NOMO-1 treated with dmso at 0.1 percent for 144 hours (cell line): ENCODE measurements around the gene ROR1.
A peak's percentile ranks its signal among the peaks of the same experiment; 100 is the strongest.

ENCODE experiments used
- DNase-seq: peaks from one replicate; lab custom pipeline; 2025; ENCODE audit not compliant: unreplicated experiment; lab: John Stamatoyannopoulos, UW

ROR1 gene

GRCh38 chr1:64124704-64125440 lies 351.1 kb downstream of the ROR1 start:
- no peak for DNase-seq

- DNase-seq = no peak
Observed at GRCh38 chr1:64126581-64126980, 352.8 kb downstream of the ROR1 start.

GRCh38 chr1:64127297-64127696 lies 353.5 kb downstream of the ROR1 start:
- DNase-seq = no peak

- DNase-seq = no peak
Observed at GRCh38 chr1:64129701-64130100, 355.9 kb downstream of the ROR1 start.

GRCh38 chr1:64131155-64131554 lies 357.3 kb downstream of the ROR1 start:
- DNase-seq = no peak

- no peak for DNase-seq
Observed at GRCh38 chr1:64133036-64133435, 359.2 kb downstream of the ROR1 start.

- no peak for DNase-seq
Observed at GRCh38 chr1:64135462-64136223, 361.8 kb downstream of the ROR1 start.

- DNase-seq = no peak
Observed at GRCh38 chr1:64136296-64136695, 362.5 kb downstream of the ROR1 start.

GRCh38 chr1:64136752-64137411 lies 363.1 kb downstream of the ROR1 start:
- DNase-seq = peak; percentile 23

GRCh38 chr1:64137412-64137803 lies 363.6 kb downstream of the ROR1 start:
- no peak for DNase-seq

GRCh38 chr1:64139877-64140276 lies 366.1 kb downstream of the ROR1 start:
- no peak for DNase-seq

GRCh38 chr1:64140596-64140995 lies 366.8 kb downstream of the ROR1 start:
- no peak for DNase-seq

GRCh38 chr1:64147045-64147724 lies 373.4 kb downstream of the ROR1 start:
- DNase-seq = no peak

GRCh38 chr1:64147759-64148158 lies 373.9 kb downstream of the ROR1 start:
- DNase-seq = no peak

GRCh38 chr1:64150266-64150665 lies 376.4 kb downstream of the ROR1 start:
- DNase-seq = no peak

GRCh38 chr1:64150729-64151230 lies 377.0 kb downstream of the ROR1 start:
- no peak for DNase-seq

- no peak for DNase-seq
Observed at GRCh38 chr1:64155278-64155677, 381.5 kb downstream of the ROR1 start.

GRCh38 chr1:64161357-64161941 lies 387.6 kb downstream of the ROR1 start:
- no peak for DNase-seq

- no peak for DNase-seq
Observed at GRCh38 chr1:64162151-64162550, 388.3 kb downstream of the ROR1 start.

GRCh38 chr1:64162804-64163203 lies 389.0 kb downstream of the ROR1 start:
- DNase-seq = no peak

- no peak for DNase-seq
Observed at GRCh38 chr1:64163431-64163830, 389.6 kb downstream of the ROR1 start.
